MCF 10A (cell line): Measurements from ENCODE around the gene TMEM200C. TPM values are rescaled to one million over a fixed set of nuclear protein-coding genes. Genes with fewer than 3 reads are reported as not detected.

Experiments used
- BruUV-seq: library from RNA; stranded (reverse); fragments of 400-500 nt; replicated peaks from 2 replicates; lab custom pipeline; 2021; lab: Mats Ljungman, UMichigan
- CTCF ChIA-PET: fragments of 300-600 bp; sonication (Branson Sonifier 250); formaldehyde crosslinking; extraction: SDS; loops from one replicate; lab custom pipeline; 2021; ENCODE audit warnings: antibody characterized with exemption, inconsistent platforms; lab: Yijun Ruan, JAX
- POLR2A ChIA-PET: fragments of 300-600, 350-650 bp; sonication (Branson Sonifier 250); formaldehyde crosslinking; extraction: SDS; loops from one replicate; lab custom pipeline; 2020; ENCODE audit warnings: antibody characterized with exemption, inconsistent platforms; lab: Yijun Ruan, JAX
- DNase-seq: peaks from one replicate; pipeline ENCODE4 v3.0.0-alpha.2; 2018; ENCODE audit not compliant: unreplicated experiment
- H3K27ac Mint-ChIP-seq: one replicate; pipeline ENCODE4 v1.8.0; 2022; ENCODE audit warnings: mild to moderate bottlenecking, low read depth, mixed read lengths; ENCODE audit not compliant: unreplicated experiment
- H3K27me3 Mint-ChIP-seq: one replicate; pipeline ENCODE4 v1.8.0; 2022; ENCODE audit warnings: mixed read lengths; ENCODE audit not compliant: insufficient read depth, unreplicated experiment
- H3K36me3 Mint-ChIP-seq: one replicate; pipeline ENCODE4 v1.8.0; 2022; ENCODE audit warnings: mild to moderate bottlenecking, moderate library complexity, mixed read lengths; ENCODE audit not compliant: insufficient read depth, unreplicated experiment
- H3K4me1 Mint-ChIP-seq: one replicate; pipeline ENCODE4 v1.8.0; 2022; ENCODE audit warnings: mixed read lengths; ENCODE audit not compliant: insufficient read depth, unreplicated experiment
- H3K4me3 Mint-ChIP-seq: one replicate; pipeline ENCODE4 v1.8.0; 2022; ENCODE audit warnings: mild to moderate bottlenecking, moderate library complexity, mixed read lengths; ENCODE audit not compliant: unreplicated experiment
- H3K9me3 Mint-ChIP-seq: one replicate; pipeline ENCODE4 v1.8.0; 2022; ENCODE audit warnings: mixed read lengths; ENCODE audit not compliant: unreplicated experiment
- intact Hi-C: fragments of 100-400 bp; cut with micrococcal nuclease; formaldehyde crosslinking; loops from 2 replicates; pipeline ENCODE4 v1.14.1; 2022
- total RNA-seq: library from RNA; stranded (reverse); gene quantifications from 2 replicates; pipeline ENCODE4 v1.2.3, GENCODE V29; 2022
- TF ChIP-seq, protein P1 (sequence below): fragments of 200-600 bp; IDR thresholded peaks from one replicate; pipeline ENCODE4 v1.8.0; 2022; ENCODE audit warnings: antibody characterized with exemption, mild to moderate bottlenecking; ENCODE audit not compliant: unreplicated experiment

Gene TMEM200C
- total RNA-seq, 1 experiment from 2014 or later, result not detected

DNA sequence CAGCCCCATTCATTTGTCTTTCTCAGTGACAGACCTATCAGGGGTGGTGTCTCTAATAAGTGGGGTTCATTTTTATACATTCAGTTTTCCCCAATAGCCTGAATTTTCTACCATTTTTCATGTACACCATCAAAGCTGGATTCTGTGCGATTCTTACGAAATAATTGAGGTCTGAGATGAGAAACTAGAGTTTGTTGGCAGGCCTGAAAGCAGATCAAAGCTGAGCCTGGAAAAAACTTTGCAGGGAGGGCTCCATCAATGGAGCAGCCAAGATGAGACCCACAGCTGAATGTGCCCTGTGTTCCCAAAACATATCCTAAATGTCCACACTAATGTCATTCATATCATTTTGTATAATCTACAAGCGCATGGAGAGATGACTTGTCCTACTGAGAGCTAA is 4.5 kb upstream of the TMEM200C start:
- ChIA-PET CTCF (interaction anchor here (0.6 to 2.4 kb wide), 6 partner anchors 20 to 987 kb away, joined by 3 to 6 read pairs (median 4); no protein-coding TSS in a partner anchor), POLR2A (no interaction called here)
- BruUV-seq, result no TSS peak
- TF ChIP-seq, protein P1, sequence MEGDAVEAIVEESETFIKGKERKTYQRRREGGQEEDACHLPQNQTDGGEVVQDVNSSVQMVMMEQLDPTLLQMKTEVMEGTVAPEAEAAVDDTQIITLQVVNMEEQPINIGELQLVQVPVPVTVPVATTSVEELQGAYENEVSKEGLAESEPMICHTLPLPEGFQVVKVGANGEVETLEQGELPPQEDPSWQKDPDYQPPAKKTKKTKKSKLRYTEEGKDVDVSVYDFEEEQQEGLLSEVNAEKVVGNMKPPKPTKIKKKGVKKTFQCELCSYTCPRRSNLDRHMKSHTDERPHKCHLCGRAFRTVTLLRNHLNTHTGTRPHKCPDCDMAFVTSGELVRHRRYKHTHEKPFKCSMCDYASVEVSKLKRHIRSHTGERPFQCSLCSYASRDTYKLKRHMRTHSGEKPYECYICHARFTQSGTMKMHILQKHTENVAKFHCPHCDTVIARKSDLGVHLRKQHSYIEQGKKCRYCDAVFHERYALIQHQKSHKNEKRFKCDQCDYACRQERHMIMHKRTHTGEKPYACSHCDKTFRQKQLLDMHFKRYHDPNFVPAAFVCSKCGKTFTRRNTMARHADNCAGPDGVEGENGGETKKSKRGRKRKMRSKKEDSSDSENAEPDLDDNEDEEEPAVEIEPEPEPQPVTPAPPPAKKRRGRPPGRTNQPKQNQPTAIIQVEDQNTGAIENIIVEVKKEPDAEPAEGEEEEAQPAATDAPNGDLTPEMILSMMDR, result no peak
- Mint-ChIP-seq H3K36me3 (no peaks in the 10 kb centered on the region), H3K9me3 (no peaks in the 10 kb centered on the region), H3K4me3 (no peak overlapping the region), H3K4me1 (peaks cover 22% of the 10 kb centered on the region), H3K27me3 (peaks cover 47% of the 10 kb centered on the region), H3K27ac (no peak overlapping the region)
- intact Hi-C loops, result no loop called here
- no peak for DNase-seq

DNA sequence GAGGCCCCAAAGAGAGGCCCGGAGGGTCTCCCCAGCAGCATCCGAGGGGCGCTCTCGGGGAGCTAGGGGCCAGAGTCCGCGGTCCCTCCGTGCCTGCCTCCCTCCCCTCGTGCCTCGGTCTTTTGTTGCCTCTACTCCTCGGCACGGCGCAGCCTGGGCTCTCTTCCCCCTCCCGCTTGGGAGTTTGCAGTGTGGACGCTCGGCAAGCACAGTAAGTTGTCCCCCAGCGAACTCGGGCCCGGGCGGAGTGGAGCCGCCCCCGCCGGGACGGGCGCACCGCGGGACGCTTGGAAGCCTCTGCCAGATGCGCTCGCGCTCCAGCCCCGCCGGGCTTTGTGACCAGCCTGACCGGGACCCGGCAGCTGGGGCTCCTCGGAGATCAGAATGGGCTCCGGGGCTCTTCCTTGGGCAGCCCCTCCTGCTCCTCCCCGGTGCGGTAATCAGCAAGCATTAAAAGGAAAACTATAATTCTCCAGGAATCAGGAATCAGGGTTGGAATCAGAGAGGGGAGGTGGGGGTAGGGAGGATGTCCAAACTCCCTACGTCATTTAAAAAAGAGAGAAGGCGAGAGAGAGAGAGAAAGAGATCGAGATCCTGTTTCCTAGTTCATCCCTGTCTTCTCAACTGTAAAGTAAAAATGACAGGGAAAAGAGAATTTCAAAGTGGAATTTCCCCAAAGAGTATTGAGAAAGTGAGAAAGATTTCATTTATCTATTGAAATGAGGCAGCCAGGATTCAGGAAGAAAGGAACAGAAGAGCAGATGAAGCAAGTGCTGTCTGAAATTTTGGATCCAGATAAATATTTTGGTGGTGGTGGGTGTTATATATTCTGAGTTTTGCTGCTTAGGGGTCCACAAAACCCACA is 786 bp upstream of the TMEM200C start:
- H3K9me3 Mint-ChIP-seq, result no peaks in the 10 kb centered on the region
- CTCF ChIA-PET, result no interaction called here
- peaks cover 62% of the 10 kb centered on the region for H3K27me3 Mint-ChIP-seq
- H3K4me1 Mint-ChIP-seq, result peaks cover 22% of the 10 kb centered on the region
- BruUV-seq, result no TSS peak
- POLR2A ChIA-PET, result no interaction called here
- TF ChIP-seq, protein P1, result no peak
- H3K27ac Mint-ChIP-seq, result no peak overlapping the region
- H3K36me3 Mint-ChIP-seq, result no peaks in the 10 kb centered on the region
- intact Hi-C loops, result no loop called here
- H3K4me3 Mint-ChIP-seq, result no peak overlapping the region
- DNase-seq, result no peak

DNA sequence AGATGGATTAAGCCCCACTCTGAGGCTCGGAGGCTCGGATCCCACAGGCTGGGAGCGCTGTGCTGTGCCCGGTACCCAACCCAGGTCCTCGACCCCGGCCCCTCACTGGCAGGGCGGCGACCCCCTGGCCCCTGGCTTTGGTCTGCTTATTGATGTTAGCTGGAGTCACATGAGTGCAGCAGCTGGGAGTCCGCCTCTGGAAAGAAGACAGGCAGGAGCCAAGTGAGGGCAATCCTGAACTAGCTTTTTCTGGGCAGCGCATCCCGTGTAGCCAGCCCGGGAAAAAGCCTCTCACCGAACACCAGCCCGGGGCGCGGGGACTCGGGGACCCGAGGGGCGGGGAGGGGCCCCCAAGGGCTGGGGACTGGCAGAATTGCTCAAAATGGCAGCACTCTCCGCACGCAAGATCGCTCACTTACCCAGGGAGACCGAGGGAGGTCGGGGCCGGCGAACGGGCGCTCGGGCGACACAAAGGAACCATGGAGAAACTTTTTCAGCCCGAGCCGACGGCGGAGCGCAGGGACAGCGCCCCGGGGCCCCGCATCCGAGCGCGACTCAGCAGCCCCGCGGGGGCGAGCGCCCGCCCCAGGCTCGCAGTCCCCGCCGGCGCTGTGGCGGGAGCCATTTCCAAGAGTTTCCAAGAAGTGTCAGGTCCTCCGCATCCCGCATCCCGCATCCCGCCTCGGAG is 567 bp downstream of the TMEM200C start:
- H3K9me3 Mint-ChIP-seq, result no peaks in the 10 kb centered on the region
- no peaks in the 10 kb centered on the region for H3K36me3 Mint-ChIP-seq
- intact Hi-C loops, result no loop called here
- ChIA-PET POLR2A (no interaction called here), CTCF (interaction anchor here (0.6 kb wide), 2 partner anchors 15 to 985 kb away, joined by 3 read pairs; no protein-coding TSS in a partner anchor)
- H3K4me1 Mint-ChIP-seq, result peaks cover 10% of the 10 kb centered on the region
- no peak overlapping the region for H3K27ac Mint-ChIP-seq
- BruUV-seq, result no TSS peak
- H3K27me3 Mint-ChIP-seq, result peaks cover 62% of the 10 kb centered on the region
- H3K4me3 Mint-ChIP-seq, result no peak overlapping the region
- TF ChIP-seq, protein P1, result no peak
- DNase-seq, result no peak
